NCI-H526 (cell line): ENCODE measurements around the gene PAF1.

Source experiments
- DNase-seq, 2 experiments: peaks; one replicate each; lab custom pipeline; 2025; lab: John Stamatoyannopoulos, UW

Gene PAF1

DNA sequence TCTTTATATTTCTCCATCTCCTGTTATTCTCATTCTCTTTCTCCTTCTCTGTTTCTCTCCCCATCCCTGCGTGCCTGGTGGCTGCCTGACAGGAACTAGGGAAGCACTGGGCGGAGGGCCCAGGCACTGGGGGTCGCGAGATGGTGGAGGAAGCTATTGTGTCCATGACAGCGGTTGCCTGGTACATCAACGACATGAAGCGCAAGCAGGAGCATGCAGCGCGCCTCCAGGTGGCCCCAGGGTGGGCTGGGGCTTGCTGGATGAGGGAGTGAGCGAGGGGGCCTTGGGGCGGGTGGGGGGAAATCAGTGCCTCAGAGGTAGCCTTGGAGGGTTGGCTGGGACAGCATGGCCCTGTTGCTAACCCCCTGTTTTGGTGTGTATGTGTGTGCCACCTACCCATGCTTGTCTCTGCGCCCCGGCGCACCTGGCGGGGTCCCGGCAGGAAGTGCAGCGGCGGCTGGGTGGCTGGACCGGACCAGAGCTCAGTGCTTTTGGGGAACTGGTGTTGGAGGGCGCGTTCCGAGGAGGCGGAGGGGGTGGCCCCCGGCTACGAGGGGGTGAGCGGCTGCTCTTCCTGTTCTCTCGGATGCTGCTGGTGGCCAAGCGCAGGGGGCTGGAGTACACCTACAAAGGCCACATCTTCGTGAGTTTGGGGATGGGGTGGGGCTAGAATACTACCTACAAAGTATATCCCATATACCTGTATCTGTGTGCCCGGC, 26.7 kb upstream of the PAF1 start:
- no peak for DNase-seq

DNA sequence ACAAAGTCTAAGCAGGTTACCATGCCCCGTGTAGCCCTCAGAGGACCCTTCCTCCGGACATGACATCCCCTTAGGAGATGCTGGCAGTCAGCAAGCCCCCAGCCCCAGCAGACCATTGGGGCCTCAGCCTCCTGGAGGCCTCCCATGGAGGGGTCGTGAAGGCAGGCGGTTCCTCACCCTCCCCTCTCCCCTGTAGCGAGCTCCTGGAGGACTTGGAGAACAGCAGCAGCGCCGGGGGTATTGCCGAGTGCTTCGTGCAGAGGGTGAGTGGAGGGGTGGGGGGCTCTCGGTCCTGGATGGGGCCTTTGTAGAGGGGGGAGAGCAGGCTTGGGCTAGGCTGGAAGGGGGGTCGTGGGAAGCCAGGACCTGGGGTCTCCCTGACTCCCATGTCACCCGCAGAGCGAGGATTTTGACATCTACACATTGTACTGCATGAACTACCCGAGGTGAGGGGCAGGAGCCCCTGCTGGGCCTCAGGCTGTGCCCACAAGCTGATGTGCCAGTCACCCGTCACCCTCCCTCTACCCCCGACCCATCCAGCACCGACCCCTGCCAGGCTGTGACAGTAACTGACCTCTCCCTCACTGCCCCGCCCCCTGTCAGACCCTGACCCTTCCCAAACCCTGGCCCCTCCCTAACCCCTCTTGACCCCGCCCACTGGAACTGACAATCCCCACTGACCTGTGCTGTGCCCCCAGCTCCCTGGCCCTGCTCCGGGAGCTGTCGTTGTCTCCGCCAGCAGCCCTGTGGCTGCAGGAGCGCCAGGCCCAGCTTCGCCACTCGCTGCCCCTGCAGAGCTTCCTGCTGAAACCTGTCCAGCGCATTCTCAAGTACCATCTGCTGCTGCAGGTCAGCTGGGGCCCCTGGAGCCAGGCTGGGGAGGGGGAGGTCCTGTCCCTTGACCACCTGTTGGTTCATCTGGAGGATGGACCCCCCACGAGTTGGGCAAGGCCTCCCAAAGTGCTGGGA, 25.5 kb upstream of the PAF1 start:
- no peak for DNase-seq

DNA sequence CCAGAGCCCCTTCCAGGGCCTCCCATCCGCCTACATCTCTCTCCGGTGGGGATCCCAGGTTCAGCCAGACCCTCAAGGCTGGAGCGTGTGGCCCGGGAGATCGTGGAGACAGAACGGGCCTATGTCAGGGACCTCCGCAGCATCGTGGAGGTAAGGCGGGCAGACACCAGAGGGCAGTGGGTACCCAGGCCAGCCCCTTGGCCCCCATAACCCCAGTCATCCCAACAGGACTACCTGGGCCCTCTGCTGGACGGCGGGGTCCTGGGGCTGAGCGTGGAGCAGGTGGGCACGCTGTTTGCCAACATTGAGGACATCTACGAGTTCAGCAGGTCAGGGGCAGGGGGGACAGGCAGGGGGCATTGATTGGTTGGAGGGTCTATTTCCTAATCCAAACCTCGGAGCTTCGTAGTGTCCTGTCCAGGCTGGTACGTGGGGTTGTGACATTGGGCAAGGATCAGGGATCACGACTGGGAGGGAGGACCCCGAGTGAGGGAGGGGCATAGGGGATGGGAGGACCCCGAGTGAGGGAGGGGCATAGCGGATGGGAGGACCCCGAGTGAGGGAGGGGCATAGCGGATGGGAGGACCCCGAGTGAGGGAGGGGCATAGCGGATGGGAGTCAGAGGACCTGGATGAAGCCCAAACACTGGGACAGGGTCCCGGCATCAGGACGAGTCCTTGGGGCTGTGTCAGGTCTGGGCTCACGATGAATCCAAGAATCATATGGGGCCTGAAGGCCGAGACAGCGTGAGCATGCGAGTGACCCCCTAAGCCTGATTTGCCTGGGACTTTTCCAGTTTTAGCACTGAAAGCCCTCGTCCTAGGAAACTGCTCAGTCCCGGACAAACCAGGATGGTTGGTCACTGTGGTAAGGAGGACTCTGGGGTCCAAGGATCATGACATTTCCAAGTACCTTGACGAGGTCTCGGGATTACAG, 24.5 kb upstream of the PAF1 start:
- DNase-seq = no peak

DNA sequence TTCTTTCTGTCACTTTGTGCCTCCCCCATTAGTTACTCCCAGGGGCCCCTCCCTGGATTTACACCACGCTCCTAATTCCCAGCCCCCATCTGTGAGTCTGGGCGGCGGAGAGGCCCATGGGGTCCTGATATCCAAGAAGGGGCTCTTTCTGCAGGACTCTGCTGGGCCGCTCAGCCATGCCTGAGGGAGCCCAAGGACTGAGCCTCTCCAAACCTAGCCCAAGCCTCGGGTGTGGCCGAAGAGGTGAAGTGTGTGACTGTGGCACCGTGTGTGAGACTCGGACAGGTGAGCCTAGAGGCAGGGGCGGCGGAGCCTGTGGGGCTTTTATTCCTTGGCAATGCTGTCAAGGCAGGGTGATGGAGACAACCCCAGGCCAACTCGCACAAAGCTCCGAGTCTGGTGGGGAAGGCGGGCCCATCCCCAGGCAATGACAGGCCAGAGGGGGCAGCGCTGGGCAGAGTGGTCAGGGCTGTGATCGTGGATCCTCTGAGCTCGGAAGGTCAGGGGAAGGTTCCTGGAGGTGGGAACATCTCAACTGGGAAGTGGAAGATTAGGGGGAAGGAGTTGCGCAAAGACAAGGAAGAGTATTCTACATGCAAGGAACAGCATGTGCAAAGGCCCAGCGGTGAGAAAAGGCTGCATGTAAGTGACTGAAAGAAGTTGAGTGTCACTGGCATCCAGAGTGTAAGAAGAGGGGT, 23.2 kb upstream of the PAF1 start:
- peak; percentile 48 to 52 for DNase-seq

DNA sequence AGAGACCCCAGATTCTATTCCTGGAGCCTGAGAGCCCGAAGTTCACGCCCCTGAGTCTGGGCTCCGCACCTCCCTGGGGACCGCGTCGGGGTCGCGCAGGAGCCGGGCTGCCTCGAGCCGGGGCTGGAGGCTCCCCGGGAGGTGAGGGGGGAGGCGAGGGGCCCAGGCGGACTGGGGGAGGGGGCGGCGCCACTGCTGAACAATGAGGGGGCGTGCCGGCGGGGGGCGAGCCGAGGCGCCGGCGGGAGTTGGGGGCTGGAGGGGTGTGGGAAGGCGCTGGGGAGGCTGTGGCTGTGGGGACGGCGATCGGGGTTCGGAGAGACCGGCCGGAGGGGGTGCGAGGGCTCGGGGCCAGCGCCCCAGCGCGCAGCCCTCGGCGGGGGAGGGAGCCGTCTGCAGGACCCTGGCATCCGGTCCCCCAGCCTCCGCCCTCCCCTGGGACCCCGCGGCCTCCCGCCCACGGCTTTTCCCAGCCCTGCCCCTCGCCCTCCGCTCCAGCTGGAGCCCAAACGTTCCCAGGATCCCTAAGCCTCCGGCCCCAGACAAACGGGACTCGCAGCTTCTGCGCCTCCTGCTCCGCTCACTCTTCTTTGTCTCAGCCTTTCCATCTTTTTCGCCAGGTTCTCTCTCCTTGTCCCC, 22.5 kb upstream of the PAF1 start:
- peak; percentile 52 to 83 for DNase-seq

DNA sequence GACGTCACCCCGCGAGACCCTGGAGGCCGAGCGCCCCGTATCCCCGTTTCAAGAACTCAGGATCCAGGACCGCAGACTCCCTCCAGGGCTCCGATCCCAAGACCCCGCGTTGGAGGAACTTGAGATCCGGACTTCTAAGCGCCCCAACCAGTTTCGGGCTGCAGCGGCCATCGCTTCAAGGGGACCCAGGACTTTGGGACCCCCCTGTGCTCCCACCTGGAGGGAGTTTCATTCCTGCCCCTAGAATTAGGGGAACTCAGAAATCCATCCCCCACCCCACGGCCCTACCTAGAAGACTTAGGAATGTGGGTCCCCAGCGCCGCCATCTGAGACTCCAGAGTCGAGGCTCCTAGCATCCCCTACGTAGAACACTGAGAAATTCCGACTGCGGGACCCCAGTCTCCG, 22.0 kb upstream of the PAF1 start:
- DNase-seq = no peak

DNA sequence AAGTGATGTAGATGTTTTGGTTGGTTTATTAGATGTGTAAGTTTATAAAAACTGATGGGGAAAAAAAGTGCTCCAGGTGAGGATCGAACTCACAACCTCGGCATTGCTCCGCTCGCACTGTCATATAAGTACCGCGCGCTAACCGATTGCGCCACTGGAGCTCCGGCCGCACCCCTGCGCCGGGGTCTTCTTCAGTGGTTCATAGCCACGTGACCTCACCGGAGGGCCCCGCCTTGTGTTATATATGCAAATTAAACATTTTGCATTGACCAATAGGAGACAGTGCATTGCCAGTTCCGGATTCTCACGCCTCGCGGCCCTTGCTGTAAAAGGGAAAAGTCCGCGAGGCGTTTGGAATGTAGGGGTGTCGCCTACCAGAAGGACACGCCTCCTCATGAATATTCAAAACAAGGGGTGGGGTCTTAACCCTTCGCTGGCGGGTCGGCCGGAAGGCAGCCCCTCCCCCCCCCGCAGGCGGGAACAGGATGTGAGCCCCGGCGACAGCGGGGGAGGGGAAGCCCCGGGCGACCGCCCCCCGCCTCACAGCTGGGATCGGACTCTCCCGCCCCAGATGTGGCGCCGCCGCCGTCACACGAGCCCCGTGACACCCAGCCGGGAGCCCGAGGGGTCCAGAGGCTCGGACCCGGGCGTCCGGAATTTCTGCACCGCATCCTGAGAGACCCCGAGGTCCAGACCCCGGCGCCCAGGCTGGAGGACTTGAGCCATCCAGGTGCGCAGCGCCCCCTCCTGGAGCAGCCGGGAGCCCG, 21.4 kb upstream of the PAF1 start, which contains the start of gene PLEKHG2:
TSS of gene PLEKHG2 (plus strand) at position 570 of the 767 bp plus-strand sequence. CDS start 1,418 bp downstream, outside the sequence.
- DNase-seq = peak; percentile 99 to 100

DNA sequence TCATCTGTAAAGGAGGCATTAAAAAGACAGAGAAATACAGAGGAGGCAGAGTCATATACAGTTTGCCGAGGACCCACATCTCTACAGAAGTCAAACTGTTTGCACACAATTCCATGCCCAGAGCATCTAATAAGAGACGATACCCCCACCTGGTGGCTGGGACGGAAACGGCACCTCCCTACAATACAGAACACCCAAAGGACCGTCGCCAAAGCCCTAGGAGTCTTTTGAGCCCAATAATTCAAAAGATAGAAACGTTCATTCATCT, 20.9 kb upstream of the PAF1 start:
- peak; percentile 95 to 97 for DNase-seq

DNA sequence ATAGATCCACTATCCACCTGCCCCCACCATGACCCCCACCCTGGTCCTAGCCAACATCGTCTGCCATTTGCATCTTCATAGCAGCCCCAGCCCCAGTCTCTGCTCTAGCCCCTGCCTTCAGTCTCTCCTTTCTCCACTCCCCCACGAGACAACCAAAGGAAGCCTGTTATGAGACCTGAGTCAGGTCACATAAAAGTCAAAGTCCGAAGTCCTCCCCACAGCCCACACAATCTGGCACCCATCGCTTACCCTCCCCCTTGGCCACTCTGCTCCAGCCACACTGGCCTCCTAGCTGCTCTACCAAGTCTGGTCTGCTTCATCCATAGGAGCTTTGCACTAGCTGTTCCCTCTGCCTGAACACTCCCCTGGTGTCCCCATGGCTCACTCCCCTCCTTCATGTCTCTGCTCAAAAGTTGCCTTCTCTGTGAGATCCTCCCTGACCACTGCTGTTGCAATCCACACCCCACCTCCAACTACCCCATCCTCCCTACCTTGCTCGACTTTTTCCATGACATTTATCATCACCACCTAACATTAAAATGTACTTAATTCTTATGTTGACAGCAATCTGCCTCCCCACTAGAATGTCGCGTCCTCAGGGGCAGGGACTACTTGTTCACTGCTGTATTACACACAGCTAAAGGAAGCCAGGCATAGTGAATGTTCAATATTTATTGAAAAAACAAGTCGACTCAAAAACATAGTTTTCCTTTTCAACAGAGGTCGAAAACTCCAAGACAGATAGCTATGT, 20.4 kb upstream of the PAF1 start:
- no peak for DNase-seq

DNA sequence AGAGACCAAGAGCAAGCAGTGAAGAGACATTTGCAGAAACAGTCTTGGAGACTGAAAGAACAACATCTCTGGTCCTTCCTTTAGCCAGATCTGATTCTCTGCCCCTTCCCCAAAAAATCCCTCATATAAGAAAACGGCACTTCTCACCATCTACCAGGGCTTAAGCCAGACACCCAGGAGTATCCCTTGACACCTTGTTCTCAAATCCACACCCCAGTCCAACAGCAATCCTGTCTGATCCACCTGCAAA, 19.9 kb upstream of the PAF1 start:
- no peak for DNase-seq

DNA sequence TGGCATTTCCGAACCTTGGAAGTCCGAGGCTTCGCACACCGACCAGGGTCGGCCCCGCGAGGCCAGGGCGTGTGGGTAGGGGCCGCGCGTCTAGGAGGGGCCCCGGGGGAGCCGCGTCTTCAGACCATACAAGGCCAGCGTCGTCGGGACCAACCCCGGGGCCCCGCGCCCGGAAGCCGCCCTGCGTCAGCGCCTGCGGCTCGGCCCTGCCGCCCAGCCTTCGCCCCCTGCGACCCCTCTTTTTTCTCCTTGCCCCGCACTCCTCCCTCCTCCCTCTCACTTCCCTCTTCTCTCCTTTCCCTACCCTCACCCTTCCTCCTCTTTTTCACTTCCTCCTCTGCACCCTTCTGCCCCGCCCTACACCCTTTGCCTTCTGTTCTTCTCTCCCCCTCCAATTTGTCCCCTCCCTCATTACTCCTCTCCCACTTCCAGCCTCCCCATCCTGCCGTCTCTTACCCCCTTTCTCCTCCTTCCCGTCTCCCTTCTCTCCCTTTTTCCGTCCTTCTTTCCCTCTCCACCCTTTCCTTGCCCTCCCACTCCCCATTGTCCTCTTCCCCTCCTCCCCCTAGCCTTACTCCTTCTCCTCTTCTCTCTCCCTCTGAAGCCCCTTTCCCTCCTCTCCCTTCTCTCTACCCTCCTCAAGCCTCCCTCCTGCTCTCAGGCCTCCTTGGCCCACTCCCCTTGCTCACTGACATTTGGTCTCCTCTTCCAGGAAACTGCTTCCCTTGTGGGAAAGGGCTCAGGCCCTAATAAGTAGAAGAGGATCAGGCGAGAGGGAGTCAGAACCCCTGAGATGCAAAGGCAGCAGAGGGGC, 19.3 kb upstream of the PAF1 start:
- DNase-seq = peak in 1 of 2 experiments; percentile 68

DNA sequence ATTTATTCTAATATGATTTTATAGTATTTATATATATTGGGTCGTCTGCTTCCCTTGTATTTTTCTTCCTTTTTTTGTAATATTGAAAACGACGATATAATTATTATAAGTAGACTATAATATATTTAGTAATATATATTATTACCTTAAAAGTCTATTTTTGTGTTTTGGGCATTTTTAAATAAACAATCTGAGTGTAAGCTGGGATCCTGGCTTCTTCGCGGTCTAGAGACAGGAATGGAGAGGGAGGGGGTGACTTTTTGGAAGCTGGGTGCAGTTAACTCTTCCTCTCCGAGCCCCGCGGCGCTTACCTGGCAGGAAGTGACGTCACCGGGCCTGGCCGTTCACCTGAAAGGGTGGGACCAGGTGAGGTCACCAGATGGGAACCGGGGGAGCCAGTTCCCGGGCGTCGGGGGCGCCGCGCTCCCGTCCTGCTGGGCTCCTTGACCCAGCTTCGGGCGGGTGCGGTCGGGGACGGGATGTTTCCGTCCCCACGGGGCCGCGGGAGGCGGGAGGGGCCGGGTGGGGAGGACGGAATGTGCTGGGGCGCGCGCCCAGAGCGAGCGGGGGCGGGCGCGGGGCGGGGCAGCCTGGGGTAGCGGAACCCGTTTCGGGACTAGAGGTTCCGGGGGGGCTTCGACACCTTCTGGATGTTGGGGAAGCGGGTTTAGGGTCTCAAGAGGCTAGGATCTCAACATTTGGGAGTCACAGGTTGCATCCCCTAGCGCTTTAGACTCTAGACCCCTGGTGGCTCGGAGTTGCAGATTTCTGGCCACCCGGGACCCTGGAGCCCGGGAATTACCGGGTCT, 18.5 kb upstream of the PAF1 start:
- peak; percentile 89 to 98 for DNase-seq

DNA sequence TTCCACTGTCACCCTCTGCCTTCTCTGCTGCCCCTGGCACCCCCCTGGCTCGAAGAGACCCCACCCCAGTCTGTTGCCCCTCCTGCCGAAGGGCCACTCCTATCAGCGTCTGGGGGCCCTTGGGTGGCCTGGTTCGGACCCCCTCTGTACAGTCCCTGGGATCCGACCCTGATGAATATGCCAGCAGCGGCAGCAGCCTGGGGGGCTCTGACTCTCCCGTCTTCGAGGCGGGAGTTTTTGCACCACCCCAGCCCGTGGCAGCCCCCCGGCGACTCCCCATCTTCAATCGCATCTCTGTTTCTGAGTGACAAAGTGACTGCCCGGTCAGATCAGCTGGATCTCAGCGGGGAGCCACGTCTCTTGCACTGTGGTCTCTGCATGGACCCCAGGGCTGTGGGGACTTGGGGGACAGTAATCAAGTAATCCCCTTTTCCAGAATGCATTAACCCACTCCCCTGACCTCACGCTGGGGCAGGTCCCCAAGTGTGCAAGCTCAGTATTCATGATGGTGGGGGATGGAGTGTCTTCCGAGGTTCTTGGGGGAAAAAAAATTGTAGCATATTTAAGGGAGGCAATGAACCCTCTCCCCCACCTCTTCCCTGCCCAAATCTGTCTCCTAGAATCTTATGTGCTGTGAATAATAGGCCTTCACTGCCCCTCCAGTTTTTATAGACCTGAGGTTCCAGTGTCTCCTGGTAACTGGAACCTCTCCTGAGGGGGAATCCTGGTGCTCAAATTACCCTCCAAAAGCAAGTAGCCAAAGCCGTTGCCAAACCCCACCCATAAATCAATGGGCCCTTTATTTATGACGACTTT, 17.7 kb upstream of the PAF1 start:
- DNase-seq = peak; percentile 43 to 45

DNA sequence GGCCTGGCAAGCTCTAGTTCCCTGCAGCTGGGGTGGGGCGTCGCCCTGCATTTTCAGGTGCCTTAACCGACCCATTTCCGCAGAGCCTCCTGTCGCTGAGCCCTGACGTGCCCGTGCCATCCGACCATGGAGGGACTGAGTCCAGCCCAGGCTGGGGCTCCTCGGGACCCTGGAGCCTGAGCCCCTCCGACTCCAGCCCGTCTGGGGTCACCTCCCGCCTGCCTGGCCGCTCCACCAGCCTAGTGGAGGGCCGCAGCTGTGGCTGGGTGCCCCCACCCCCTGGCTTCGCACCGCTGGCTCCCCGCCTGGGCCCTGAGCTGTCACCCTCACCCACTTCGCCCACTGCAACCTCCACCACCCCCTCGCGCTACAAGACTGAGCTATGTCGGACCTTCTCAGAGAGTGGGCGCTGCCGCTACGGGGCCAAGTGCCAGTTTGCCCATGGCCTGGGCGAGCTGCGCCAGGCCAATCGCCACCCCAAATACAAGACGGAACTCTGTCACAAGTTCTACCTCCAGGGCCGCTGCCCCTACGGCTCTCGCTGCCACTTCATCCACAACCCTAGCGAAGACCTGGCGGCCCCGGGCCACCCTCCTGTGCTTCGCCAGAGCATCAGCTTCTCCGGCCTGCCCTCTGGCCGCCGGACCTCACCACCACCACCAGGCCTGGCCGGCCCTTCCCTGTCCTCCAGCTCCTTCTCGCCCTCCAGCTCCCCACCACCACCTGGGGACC, 16.9 kb upstream of the PAF1 start:
- DNase-seq = peak in 1 of 2 experiments; percentile 53

DNA sequence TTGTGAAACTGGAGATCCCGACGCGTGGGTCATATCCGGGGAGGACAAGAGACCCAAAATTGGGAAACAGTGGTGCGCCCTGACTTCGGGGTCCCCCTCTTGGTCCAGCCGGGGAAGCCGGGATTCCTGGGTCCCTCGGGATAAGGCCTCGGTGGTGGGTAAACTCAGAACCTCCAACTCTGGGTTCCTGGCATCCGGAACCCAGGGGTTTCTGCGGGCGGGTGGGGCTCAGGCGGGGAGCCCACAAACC, 16.4 kb upstream of the PAF1 start:
- no peak for DNase-seq

DNA sequence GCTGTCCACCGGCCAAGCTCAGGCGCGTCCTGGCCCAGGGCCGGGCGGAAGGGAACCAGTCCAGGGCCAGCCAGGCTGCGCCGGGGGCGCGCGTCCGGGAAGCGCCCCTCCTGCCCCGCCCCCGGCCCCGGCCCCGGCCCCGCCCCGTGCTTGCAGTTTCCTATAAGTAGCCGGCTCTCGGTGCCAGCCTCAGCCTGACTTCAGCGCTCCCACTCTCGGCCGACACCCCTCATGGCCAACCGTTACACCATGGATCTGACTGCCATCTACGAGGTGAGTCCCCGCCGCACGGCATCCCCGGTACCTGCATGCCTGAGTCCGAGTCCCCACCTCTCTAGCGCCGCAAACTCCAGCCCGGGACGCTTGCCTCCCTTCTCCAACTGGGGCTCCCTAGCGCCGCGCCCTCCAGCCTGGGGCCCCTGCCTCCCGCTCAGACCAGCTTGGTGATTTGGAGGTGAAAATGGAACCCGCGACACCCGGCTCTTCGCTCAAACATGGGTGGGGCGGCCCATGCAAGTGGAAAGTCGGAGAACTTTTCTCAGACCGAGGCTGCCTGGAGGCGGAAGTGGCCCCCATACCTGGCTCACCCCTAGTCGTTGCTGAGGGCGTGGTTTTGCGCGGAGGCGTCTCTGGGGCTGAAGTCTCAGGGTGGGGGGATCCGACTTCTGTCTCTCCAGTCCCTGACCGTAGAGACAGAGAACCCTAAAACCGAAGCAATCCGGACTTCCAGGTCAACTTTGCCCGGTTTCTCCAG, 15.9 kb upstream of the PAF1 start, which contains the start of gene ZFP36:
TSS of gene ZFP36 (plus strand) at position 192 of the 754 bp plus-strand sequence. CDS start at position 250, 58 bp downstream.
- peak; percentile 63 to 91 for DNase-seq
